PC-9 (cell line): ENCODE results near the gene IQSEC1. TPM values are rescaled to one million over a fixed set of nuclear protein-coding genes. Genes with fewer than 3 reads are reported as not detected.

Experiments used
- BruUV-seq: library from RNA; stranded (reverse); fragments of 400-500 nt; replicated peaks from 2 replicates; lab custom pipeline; 2021; lab: Mats Ljungman, UMichigan
- CTCF ChIA-PET: fragments of 300-600 bp; sonication (Branson Sonifier 250); formaldehyde crosslinking; loops from one replicate; lab custom pipeline; 2022; ENCODE audit warnings: antibody characterized with exemption; lab: Charles Lee
- POLR2A ChIA-PET: fragments of 300-600 bp; sonication (Branson Sonifier 250); formaldehyde crosslinking; loops from one replicate; lab custom pipeline; 2022; ENCODE audit warnings: antibody characterized with exemption; ENCODE audit not compliant: unreplicated experiment; lab: Charles Lee
- DNase-seq, 2 experiments: peaks; one replicate each; pipeline versions ENCODE4 v3.0.0 to v3.0.0-alpha.2; 2015 to 2022; ENCODE audit warnings: mixed read lengths in 1 of 2
- H2AFZ ChIP-seq: fragments of 200-600 bp; sonication (generic); 2 replicates; pipeline ENCODE4 v1.8.1; 2017; ENCODE audit warnings: antibody characterized with exemption
- H3F3A ChIP-seq: fragments of 200-600 bp; sonication (generic); 2 replicates; pipeline ENCODE4 v1.8.1; 2017; ENCODE audit warnings: antibody characterized with exemption, mild to moderate bottlenecking, low read depth; ENCODE audit not compliant: insufficient read depth
- H3K27ac ChIP-seq: fragments of 200-600 bp; sonication (generic); 2 replicates; pipeline ENCODE4 v1.6.1; 2016; ENCODE audit warnings: mixed run types
- H3K27me3 ChIP-seq: fragments of 200-600 bp; sonication (generic); 2 replicates; pipeline ENCODE4 v1.6.1; 2016; ENCODE audit warnings: low read depth, mixed run types; ENCODE audit not compliant: insufficient read depth
- H3K36me3 ChIP-seq: fragments of 200-600 bp; sonication (generic); 2 replicates; pipeline ENCODE4 v1.6.1; 2016; ENCODE audit warnings: low read depth, mixed run types
- H3K4me1 ChIP-seq: fragments of 200-600 bp; sonication (generic); replicated peaks from 2 replicates; pipeline ENCODE4 v1.6.1; 2016; ENCODE audit warnings: mixed run types; ENCODE audit not compliant: insufficient read depth
- H3K4me2 ChIP-seq: fragments of 200-600 bp; sonication (generic); 2 replicates; pipeline ENCODE4 v1.6.1; 2017; ENCODE audit warnings: mixed run types
- H3K4me3 ChIP-seq: fragments of 200-600 bp; sonication (generic); 2 replicates; pipeline ENCODE4 v1.6.1; 2016; ENCODE audit warnings: mixed run types
- H3K79me2 ChIP-seq: fragments of 200-600 bp; sonication (generic); 2 replicates; pipeline ENCODE4 v1.6.1; 2017; ENCODE audit warnings: low read depth, mixed run types
- H3K9me2 ChIP-seq: fragments of 200-600 bp; sonication (generic); 2 replicates; pipeline ENCODE4 v1.8.1; 2017; ENCODE audit warnings: mild to moderate bottlenecking; ENCODE audit not compliant: insufficient read depth
- H3K9me3 ChIP-seq: fragments of 200-600 bp; sonication (generic); 2 replicates; pipeline ENCODE4 v1.8.1; 2016; ENCODE audit warnings: low read depth; ENCODE audit not compliant: insufficient read depth
- H4K20me1 ChIP-seq: fragments of 200-600 bp; sonication (generic); 2 replicates; pipeline ENCODE4 v1.8.1; 2017; ENCODE audit not compliant: insufficient read depth
- CTCF ChIP-seq: fragments of 200-600 bp; sonication (generic); conservative IDR thresholded peaks from 2 replicates; pipeline ENCODE4 v1.6.1; 2017; ENCODE audit warnings: mixed run types, antibody characterized with exemption, mild to moderate bottlenecking, moderate library complexity
- EZH2 ChIP-seq: fragments of 200-600 bp; sonication (generic); IDR thresholded peaks from 2 replicates; pipeline ENCODE4 v1.8.0; 2017; ENCODE audit warnings: antibody characterized with exemption, low read depth
- intact Hi-C: fragments of 100-400 bp; cut with micrococcal nuclease; formaldehyde crosslinking; loops from one replicate; pipeline ENCODE4 v1.10.0; 2022; ENCODE audit not compliant: unreplicated experiment
- total RNA-seq: library from RNA; stranded (reverse); gene quantifications from 2 replicates; pipeline ENCODE4 v1.2.3, GENCODE V29; 2021

The IQSEC1 gene
- total RNA-seq, 1 experiment from 2014 or later, result 30.7 TPM

- no peaks in the 10 kb centered on the region for H3K27me3 ChIP-seq
- H3K4me2 ChIP-seq, result no peak overlapping the region
- H3F3A ChIP-seq, result peaks cover 11% of the 10 kb centered on the region
- DNase-seq, result no peak
- POLR2A ChIA-PET, result no interaction called here
- H3K27ac ChIP-seq, result no peak overlapping the region
- no peak overlapping the region for H3K4me3 ChIP-seq
- peaks cover 47% of the 10 kb centered on the region for H3K79me2 ChIP-seq
- no peaks in the 10 kb centered on the region for H3K9me2 ChIP-seq
- H3K4me1 ChIP-seq, result peaks cover 14% of the 10 kb centered on the region
- CTCF ChIA-PET, result interaction anchor here (0.6 kb wide), 1 partner anchor 161 kb away, joined by 4 read pairs; no protein-coding TSS in a partner anchor
- intact Hi-C loops, result no loop called here
- BruUV-seq, result no TSS peak
- H3K36me3 ChIP-seq, result no peaks in the 10 kb centered on the region
- H3K9me3 ChIP-seq, result no peaks in the 10 kb centered on the region
- H2AFZ ChIP-seq, result no peak overlapping the region
- TF ChIP-seq CTCF, result no peak
- no peak for TF ChIP-seq EZH2
- peaks cover 76% of the 10 kb centered on the region for H4K20me1 ChIP-seq
Measured at GRCh38 chr3:12964711-12965612, 108.3 kb downstream of the IQSEC1 start.

GRCh38 chr3:12963922-12964701, 109.1 kb downstream of the IQSEC1 start:
- H3K4me2 ChIP-seq, result no peak overlapping the region
- POLR2A ChIA-PET, result no interaction called here
- CTCF ChIA-PET, result no interaction called here

More at GRCh38 chr3:12963922-12964701, 109.1 kb downstream of the IQSEC1 start:
- Histone ChIP-seq H3K27me3 (no peaks in the 10 kb centered on the region), H4K20me1 (peaks cover 78% of the 10 kb centered on the region), H3K27ac (no peak overlapping the region), H3K4me1 (peaks cover 14% of the 10 kb centered on the region), H3K36me3 (no peaks in the 10 kb centered on the region), H3K79me2 (peaks cover 47% of the 10 kb centered on the region), H3F3A (peaks cover 2% of the 10 kb centered on the region; the same call in 1 of the 2 replicates), H2AFZ (no peak overlapping the region), H3K9me2 (no peaks in the 10 kb centered on the region), H3K4me3 (no peak overlapping the region), H3K9me3 (no peaks in the 10 kb centered on the region)
- DNase-seq, result no peak
- intact Hi-C loops, result no loop called here
- no TSS peak for BruUV-seq
- TF ChIP-seq EZH2, result no peak
- TF ChIP-seq CTCF, result no peak
